ENCODE data around the gene PIAS1.
A peak's percentile ranks its signal among the peaks of the same experiment; 100 is the strongest.
"Not testable (repeated sequence)": the region's sequence is repeated elsewhere in the genome, so short reads cannot be mapped to it uniquely, and the experiment has no call there.

The PIAS1 gene

DNA sequence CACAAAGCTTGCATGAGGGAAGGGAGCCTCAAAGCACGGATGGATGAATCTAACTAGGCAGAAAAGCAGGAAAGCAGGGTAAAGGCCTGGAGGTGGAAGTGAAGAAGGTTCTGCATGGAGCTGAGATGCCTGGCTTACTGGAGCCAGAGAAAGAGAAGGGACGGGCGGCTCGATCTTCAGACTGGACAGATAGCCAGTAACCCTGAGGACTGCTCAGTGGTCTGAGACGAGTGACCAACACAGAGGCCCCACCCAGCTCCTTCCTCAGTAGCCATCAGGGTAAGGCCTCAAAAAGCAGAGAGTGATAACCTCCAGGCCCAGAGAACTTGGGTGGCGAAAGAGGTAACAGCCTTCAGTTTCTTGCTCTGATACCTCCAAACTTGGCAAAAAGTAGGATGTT lies 169.1 kb downstream of the PIAS1 start:
- Histone ChIP-seq H3K9me2 (replicated peaks; ENCODE audit: insufficient read depth, low read length) (no peaks in the 10 kb centered on the region), H3K27me3 (replicated peaks; ENCODE audit: insufficient read depth, low read length) (no peaks in the 10 kb centered on the region), H3F3A (ENCODE audit: insufficient read depth, low read length) (peaks cover 31% of the 10 kb centered on the region), H3K27ac (ENCODE audit: low read length) (no peak overlapping the region), H4K20me1 (ENCODE audit: insufficient read depth, low read length) (peaks cover 19% of the 10 kb centered on the region), H3K36me3 (replicated peaks; ENCODE audit: insufficient read depth, low read length) (peaks cover 9% of the 10 kb centered on the region; the same call in 1 of the 2 replicates), H3K4me3 (ENCODE audit: low read length) (no peak overlapping the region), H3K4me1 (ENCODE audit: low read length) (peaks cover 31% of the 10 kb centered on the region), H3K4me2 (ENCODE audit: low read depth, low read length) (no peak overlapping the region), H2AFZ (ENCODE audit: low read length) (no peak overlapping the region), H3K9ac (ENCODE audit: low read length) (no peak overlapping the region), H3K9me3 (replicated peaks; ENCODE audit: insufficient read depth, low read length) (no peaks in the 10 kb centered on the region), H3K79me2 (ENCODE audit: low read length) (peaks cover 95% of the 10 kb centered on the region)
- no peak for DNase-seq
- TF ChIP-seq EZH2phosphoT487 (IDR thresholded peaks at IDR 0.05; ENCODE audit: low read length): no peak
- TF ChIP-seq EZH2 (optimal IDR thresholded peaks at IDR 0.05; ENCODE audit: low read depth, low read length): no peak
- TF ChIP-seq, protein P1, sequence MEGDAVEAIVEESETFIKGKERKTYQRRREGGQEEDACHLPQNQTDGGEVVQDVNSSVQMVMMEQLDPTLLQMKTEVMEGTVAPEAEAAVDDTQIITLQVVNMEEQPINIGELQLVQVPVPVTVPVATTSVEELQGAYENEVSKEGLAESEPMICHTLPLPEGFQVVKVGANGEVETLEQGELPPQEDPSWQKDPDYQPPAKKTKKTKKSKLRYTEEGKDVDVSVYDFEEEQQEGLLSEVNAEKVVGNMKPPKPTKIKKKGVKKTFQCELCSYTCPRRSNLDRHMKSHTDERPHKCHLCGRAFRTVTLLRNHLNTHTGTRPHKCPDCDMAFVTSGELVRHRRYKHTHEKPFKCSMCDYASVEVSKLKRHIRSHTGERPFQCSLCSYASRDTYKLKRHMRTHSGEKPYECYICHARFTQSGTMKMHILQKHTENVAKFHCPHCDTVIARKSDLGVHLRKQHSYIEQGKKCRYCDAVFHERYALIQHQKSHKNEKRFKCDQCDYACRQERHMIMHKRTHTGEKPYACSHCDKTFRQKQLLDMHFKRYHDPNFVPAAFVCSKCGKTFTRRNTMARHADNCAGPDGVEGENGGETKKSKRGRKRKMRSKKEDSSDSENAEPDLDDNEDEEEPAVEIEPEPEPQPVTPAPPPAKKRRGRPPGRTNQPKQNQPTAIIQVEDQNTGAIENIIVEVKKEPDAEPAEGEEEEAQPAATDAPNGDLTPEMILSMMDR (IDR thresholded peaks at IDR 0.05; ENCODE audit: low read length): no peak

DNA sequence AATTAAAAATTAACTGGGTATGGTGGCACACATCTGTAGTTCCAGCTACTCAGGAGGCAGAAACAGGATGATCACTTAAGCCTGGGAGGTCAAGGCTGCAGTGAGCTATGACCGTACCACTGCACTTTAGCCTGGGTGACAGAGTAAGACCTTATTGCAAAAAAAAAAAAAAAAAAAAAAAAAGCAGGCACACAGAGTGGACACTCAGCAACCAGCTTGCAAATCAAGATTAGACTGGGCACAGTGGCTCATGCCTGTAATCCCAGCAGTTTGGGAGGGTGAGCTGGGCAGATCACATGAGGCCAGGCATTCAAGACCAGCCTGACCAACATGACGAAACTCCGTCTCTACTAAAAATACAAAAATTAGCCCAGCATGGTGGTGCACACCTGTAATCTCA lies 170.0 kb downstream of the PIAS1 start:
- Histone ChIP-seq H3K27ac (ENCODE audit: low read length) (no peak overlapping the region; the same call in 1 of the 2 replicates), H3K4me1 (ENCODE audit: low read length) (peaks cover 31% of the 10 kb centered on the region), H3K4me2 (ENCODE audit: low read depth, low read length) (peak overlapping the region; percentile 59; the same call in 1 of the 2 replicates), H3K79me2 (ENCODE audit: low read length) (peaks cover 95% of the 10 kb centered on the region), H3K4me3 (ENCODE audit: low read length) (no peak overlapping the region), H3K27me3 (replicated peaks; ENCODE audit: insufficient read depth, low read length) (no peaks in the 10 kb centered on the region), H3F3A (ENCODE audit: insufficient read depth, low read length) (peaks cover 40% of the 10 kb centered on the region), H3K9ac (ENCODE audit: low read length) (no peak overlapping the region), H3K36me3 (replicated peaks; ENCODE audit: insufficient read depth, low read length) (peaks cover 5% of the 10 kb centered on the region; the same call in 1 of the 2 replicates), H2AFZ (ENCODE audit: low read length) (no peak overlapping the region), H3K9me2 (replicated peaks; ENCODE audit: insufficient read depth, low read length) (no peaks in the 10 kb centered on the region), H3K9me3 (replicated peaks; ENCODE audit: insufficient read depth, low read length) (no peaks in the 10 kb centered on the region), H4K20me1 (ENCODE audit: insufficient read depth, low read length) (peaks cover 14% of the 10 kb centered on the region)
- DNase-seq: no peak
- TF ChIP-seq, protein P1 (IDR thresholded peaks at IDR 0.05; ENCODE audit: low read length): no peak
- TF ChIP-seq EZH2 (optimal IDR thresholded peaks at IDR 0.05; ENCODE audit: low read depth, low read length): no peak

DNA sequence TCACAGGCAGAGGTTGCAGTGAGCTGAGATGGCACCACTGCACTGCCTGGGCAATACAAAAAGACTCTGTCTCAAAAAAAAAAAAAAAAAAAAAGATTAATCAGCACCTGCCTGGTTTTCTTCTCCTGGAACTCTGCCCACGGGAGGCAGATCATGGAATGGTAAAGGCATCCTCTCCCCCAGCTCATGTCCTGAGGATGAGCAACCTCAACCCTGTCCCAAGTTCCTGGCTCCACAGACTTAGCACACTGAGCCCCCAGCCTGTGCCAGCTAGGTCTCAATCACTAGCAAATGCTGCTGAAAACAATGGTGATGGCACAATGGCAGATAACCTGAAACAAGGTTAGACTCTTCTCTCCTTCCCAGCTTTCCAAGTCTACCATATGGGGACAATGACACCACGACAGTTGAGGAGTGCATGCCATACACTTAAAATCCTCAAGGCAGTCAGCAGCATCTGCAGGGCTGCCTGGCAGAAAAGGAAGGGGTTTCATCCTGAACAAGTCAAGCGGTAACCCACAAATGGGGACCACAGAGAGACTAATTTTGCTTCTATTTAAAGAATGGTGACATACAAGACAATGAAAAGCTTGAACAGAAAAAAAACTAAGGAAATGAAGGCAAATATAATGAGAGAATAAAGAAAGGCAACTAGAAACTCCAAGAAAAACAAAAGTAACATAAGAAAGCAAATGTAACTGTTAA lies 170.6 kb downstream of the PIAS1 start:
- Histone ChIP-seq H3K9ac (ENCODE audit: low read length) (peak overlapping the region; percentile 33; the same call in 1 of the 2 replicates), H4K20me1 (ENCODE audit: insufficient read depth, low read length) (peaks cover 8% of the 10 kb centered on the region), H3K27me3 (replicated peaks; ENCODE audit: insufficient read depth, low read length) (no peaks in the 10 kb centered on the region), H3K27ac (ENCODE audit: low read length) (peak overlapping the region; percentile 57; the same call in 1 of the 2 replicates), H3K4me3 (ENCODE audit: low read length) (peak overlapping the region; percentile 16), H3K9me3 (replicated peaks; ENCODE audit: insufficient read depth, low read length) (no peaks in the 10 kb centered on the region), H3K9me2 (replicated peaks; ENCODE audit: insufficient read depth, low read length) (no peaks in the 10 kb centered on the region), H3K79me2 (ENCODE audit: low read length) (peaks cover 93% of the 10 kb centered on the region), H3K36me3 (replicated peaks; ENCODE audit: insufficient read depth, low read length) (peaks cover 5% of the 10 kb centered on the region; the same call in 1 of the 2 replicates), H3F3A (ENCODE audit: insufficient read depth, low read length) (peaks cover 40% of the 10 kb centered on the region), H3K4me1 (ENCODE audit: low read length) (peaks cover 31% of the 10 kb centered on the region), H3K4me2 (ENCODE audit: low read depth, low read length) (peak overlapping the region; percentile 59), H2AFZ (ENCODE audit: low read length) (no peak overlapping the region)
- TF ChIP-seq EZH2phosphoT487 (IDR thresholded peaks at IDR 0.05; ENCODE audit: low read length) (no peak), EZH2 (optimal IDR thresholded peaks at IDR 0.05; ENCODE audit: low read depth, low read length) (no peak)
- TF ChIP-seq, protein P1 (IDR thresholded peaks at IDR 0.05; ENCODE audit: low read length): no peak
- DNase-seq: peak; percentile 82

DNA sequence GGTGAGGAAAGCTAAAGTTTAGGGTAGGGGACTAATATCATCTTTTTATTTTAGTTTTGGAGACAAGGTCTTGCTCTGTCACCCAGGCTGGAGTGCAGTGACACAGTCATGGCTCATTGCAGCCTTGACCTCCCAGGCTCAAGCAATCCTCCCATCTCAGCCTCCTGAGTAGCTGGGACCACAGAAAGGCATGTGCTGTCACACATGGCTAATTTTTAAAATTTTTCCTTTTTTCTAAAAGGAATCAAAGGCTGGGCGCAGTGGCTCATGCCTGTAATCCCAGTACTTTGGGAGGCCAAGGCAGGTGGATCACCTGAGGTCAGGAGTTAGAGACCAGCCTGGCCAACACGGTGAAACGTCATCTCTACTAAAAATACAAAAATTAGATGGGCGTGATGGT lies 171.3 kb downstream of the PIAS1 start:
- Histone ChIP-seq H3K9ac (ENCODE audit: low read length) (peak overlapping the region; percentile 33; the same call in 1 of the 2 replicates), H3K4me1 (ENCODE audit: low read length) (peaks cover 35% of the 10 kb centered on the region), H3K79me2 (ENCODE audit: low read length) (peaks cover 93% of the 10 kb centered on the region), H3K4me2 (ENCODE audit: low read depth, low read length) (peak overlapping the region; percentile 59), H3K4me3 (ENCODE audit: low read length) (peak overlapping the region; percentile 16), H3K27ac (ENCODE audit: low read length) (peak overlapping the region; percentile 57; the same call in 1 of the 2 replicates), H3F3A (ENCODE audit: insufficient read depth, low read length) (peaks cover 40% of the 10 kb centered on the region)
- not testable (repeated sequence) for H3K27me3 ChIP-seq (replicated peaks; ENCODE audit: insufficient read depth, low read length); H4K20me1 ChIP-seq (ENCODE audit: insufficient read depth, low read length); DNase-seq; H3K9me3 ChIP-seq (replicated peaks; ENCODE audit: insufficient read depth, low read length); H2AFZ ChIP-seq (ENCODE audit: low read length); H3K36me3 ChIP-seq (replicated peaks; ENCODE audit: insufficient read depth, low read length); H3K9me2 ChIP-seq (replicated peaks; ENCODE audit: insufficient read depth, low read length)
